H9 (cell line): ENCODE data around the gene OR10A3. TPM values are rescaled to one million over a fixed set of nuclear protein-coding genes. Genes with fewer than 3 reads are reported as not detected.

Experiments used
- DNase-seq: peaks from one replicate; pipeline ENCODE4 v3.0.0-alpha.2; 2017
- H2AFZ ChIP-seq: one replicate; pipeline ENCODE4 v1.6.1; 2013; ENCODE audit warnings: mild to moderate bottlenecking, low read length, control low read depth, moderate library complexity
- H2AK5ac ChIP-seq: 2 replicates; pipeline ENCODE4 v1.6.1; 2013; ENCODE audit warnings: low read length, control low read depth, mixed read lengths; ENCODE audit not compliant: insufficient read length
- H2BK120ac ChIP-seq: one replicate; pipeline ENCODE4 v1.6.1; 2013; ENCODE audit warnings: low read depth, mild to moderate bottlenecking, low read length, control low read depth, inconsistent platforms; ENCODE audit not compliant: poor library complexity, severe bottlenecking
- H2BK12ac ChIP-seq: 2 replicates; pipeline ENCODE4 v1.6.1; 2013; ENCODE audit warnings: low read length, control low read depth, mixed read lengths, low read depth; ENCODE audit not compliant: insufficient read length
- H2BK15ac ChIP-seq: 2 replicates; pipeline ENCODE4 v1.6.1; 2013; ENCODE audit warnings: low read depth, low read length, control low read depth
- H2BK20ac ChIP-seq: one replicate; pipeline ENCODE4 v1.6.1; 2013; ENCODE audit warnings: low read depth, mild to moderate bottlenecking, low read length, control low read depth, inconsistent platforms; ENCODE audit not compliant: poor library complexity, severe bottlenecking
- H2BK5ac ChIP-seq: 2 replicates; pipeline ENCODE4 v1.6.1; 2013; ENCODE audit warnings: low read length, control low read depth, mixed read lengths; ENCODE audit not compliant: insufficient read length
- H3K14ac ChIP-seq: 2 replicates; pipeline ENCODE4 v1.6.1; 2013; ENCODE audit warnings: low read length, control low read depth; ENCODE audit not compliant: insufficient read depth
- H3K18ac ChIP-seq: 2 replicates; pipeline ENCODE4 v1.6.1; 2013; ENCODE audit warnings: low read depth, mild to moderate bottlenecking, mixed read lengths, low read length, control low read depth; ENCODE audit not compliant: insufficient read length
- H3K23ac ChIP-seq: 2 replicates; pipeline ENCODE4 v1.6.1; 2013; ENCODE audit warnings: low read length, control low read depth, mixed read lengths, low read depth; ENCODE audit not compliant: insufficient read length
- H3K23me2 ChIP-seq: 2 replicates; pipeline ENCODE4 v1.6.1; 2013; ENCODE audit warnings: low read depth, mild to moderate bottlenecking, mixed read lengths, low read length, control low read depth; ENCODE audit not compliant: insufficient read length, poor library complexity, severe bottlenecking
- H3K27ac ChIP-seq: 2 replicates; pipeline ENCODE4 v1.5.1; 2013; ENCODE audit warnings: low read length, control low read depth, mixed read lengths, low read depth; ENCODE audit not compliant: insufficient read length
- H3K27me3 ChIP-seq: 2 replicates; pipeline ENCODE4 v1.6.1; 2013; ENCODE audit warnings: low read length, control low read depth, inconsistent platforms; ENCODE audit not compliant: insufficient read depth
- H3K4ac ChIP-seq: 2 replicates; pipeline ENCODE4 v1.6.1; 2013; ENCODE audit warnings: low read depth, mild to moderate bottlenecking, control low read depth, inconsistent platforms, low read length, moderate library complexity
- H3K4me1 ChIP-seq: 2 replicates; pipeline ENCODE4 v1.6.1; 2013; ENCODE audit warnings: low read length, control low read depth, inconsistent platforms; ENCODE audit not compliant: insufficient read depth
- H3K4me2 ChIP-seq: 2 replicates; pipeline ENCODE4 v1.6.1; 2013; ENCODE audit warnings: low read length, control low read depth, mixed read lengths; ENCODE audit not compliant: insufficient read length, insufficient read depth
- H3K56ac ChIP-seq: 2 replicates; pipeline ENCODE4 v1.6.1; 2013; ENCODE audit warnings: low read depth, mild to moderate bottlenecking, mixed read lengths, low read length, control low read depth; ENCODE audit not compliant: insufficient read length
- H3K79me1 ChIP-seq: 2 replicates; pipeline ENCODE4 v1.6.1; 2013; ENCODE audit warnings: low read depth, mild to moderate bottlenecking, moderate library complexity, low read length, control low read depth, inconsistent platforms; ENCODE audit not compliant: insufficient read depth, poor library complexity, severe bottlenecking
- H3K79me2 ChIP-seq: 2 replicates; pipeline ENCODE4 v1.6.1; 2013; ENCODE audit warnings: low read length, control low read depth, inconsistent platforms; ENCODE audit not compliant: insufficient read depth
- H3K9ac ChIP-seq: 2 replicates; pipeline ENCODE4 v1.6.1; 2013; ENCODE audit warnings: low read length, control low read depth, mixed read lengths; ENCODE audit not compliant: insufficient read length; ENCODE audit errors: extremely low read depth
- H3K9me3 ChIP-seq: one replicate; pipeline ENCODE4 v1.6.1; 2013; ENCODE audit warnings: low read depth, low read length, inconsistent platforms; ENCODE audit not compliant: control insufficient read depth
- H3T11ph ChIP-seq: one replicate; pipeline ENCODE4 v1.6.1; 2013; ENCODE audit warnings: mild to moderate bottlenecking, low read length, control low read depth, inconsistent platforms
- H4K20me1 ChIP-seq: one replicate; pipeline ENCODE4 v1.6.1; 2013; ENCODE audit not compliant: control insufficient read depth, insufficient read length, insufficient read depth
- H4K5ac ChIP-seq: 2 replicates; pipeline ENCODE4 v1.6.1; 2013; ENCODE audit warnings: low read depth, mild to moderate bottlenecking, mixed read lengths, low read length, control low read depth; ENCODE audit not compliant: insufficient read length
- H4K8ac ChIP-seq: replicated peaks from 2 replicates; pipeline ENCODE4 v1.6.1; 2013; ENCODE audit warnings: low read length, control low read depth, mixed read lengths, low read depth; ENCODE audit not compliant: insufficient read length
- H4K91ac ChIP-seq: 2 replicates; pipeline ENCODE4 v1.6.1; 2013; ENCODE audit warnings: low read depth, mild to moderate bottlenecking, moderate library complexity, mixed read lengths, low read length, control low read depth; ENCODE audit not compliant: insufficient read length
- H3K27ac Mint-ChIP-seq, 3 experiments: 2 replicates in 2 of 3; 3 replicates in 1 of 3; pipeline ENCODE4 v1.8.0; 2020 to 2021; ENCODE audit warnings: mixed read lengths in 3 of 3, mild to moderate bottlenecking in 1 of 3, moderate library complexity in 1 of 3
- H3K27me3 Mint-ChIP-seq: 2 replicates; pipeline ENCODE4 v1.8.0; 2021; ENCODE audit warnings: low read depth, mild to moderate bottlenecking, moderate library complexity, mixed read lengths
- H3K36me3 Mint-ChIP-seq, 3 experiments: 2 replicates in 2 of 3; 3 replicates in 1 of 3; pipeline ENCODE4 v1.8.0; 2020 to 2021; ENCODE audit warnings: low read depth in 3 of 3, mixed read lengths in 3 of 3; ENCODE audit not compliant: insufficient read depth in 1 of 3
- H3K4me1 Mint-ChIP-seq, 2 experiments: 2 replicates each; pipeline ENCODE4 v1.8.0; 2020; ENCODE audit warnings: mixed read lengths in 2 of 2
- H3K4me3 Mint-ChIP-seq, 2 experiments: 2 replicates in 1 of 2; 3 replicates in 1 of 2; pipeline ENCODE4 v1.8.0; 2020 to 2021; ENCODE audit warnings: mild to moderate bottlenecking in 2 of 2, mixed read lengths in 2 of 2, moderate library complexity in 1 of 2
- H3K9me3 Mint-ChIP-seq, 2 experiments: 2 replicates in 1 of 2; 3 replicates in 1 of 2; pipeline ENCODE4 v1.8.0; 2020; ENCODE audit warnings: mild to moderate bottlenecking in 2 of 2, mixed read lengths in 2 of 2, moderate library complexity in 1 of 2
- WGBS: extraction: QIAGEN DNeasy Blood & Tissue Kit; methylation state at CpG from one replicate; pipeline ENCODE4 v1.1.7; 2013; ENCODE audit warnings: missing lambda C conversion rate, low lambda C conversion rate, mixed read lengths; ENCODE audit not compliant: insufficient read length; ENCODE audit errors: extremely low coverage; 5-methylcytosine and 5-hydroxymethylcytosine counted together
- total RNA-seq: library from RNA; stranded (reverse); gene quantifications from 2 replicates; pipeline ENCODE4 v1.2.1, GENCODE V29; 2021
- TF ChIP-seq, protein P1 (sequence below): fragments of 200-600 bp; sonication (generic); conservative IDR thresholded peaks from 3 replicates; pipeline ENCODE4 v1.8.0; 2021; ENCODE audit warnings: antibody characterized with exemption, mild to moderate bottlenecking

Gene OR10A3
- total RNA-seq, 1 experiment from 2014 or later, result not detected

DNA sequence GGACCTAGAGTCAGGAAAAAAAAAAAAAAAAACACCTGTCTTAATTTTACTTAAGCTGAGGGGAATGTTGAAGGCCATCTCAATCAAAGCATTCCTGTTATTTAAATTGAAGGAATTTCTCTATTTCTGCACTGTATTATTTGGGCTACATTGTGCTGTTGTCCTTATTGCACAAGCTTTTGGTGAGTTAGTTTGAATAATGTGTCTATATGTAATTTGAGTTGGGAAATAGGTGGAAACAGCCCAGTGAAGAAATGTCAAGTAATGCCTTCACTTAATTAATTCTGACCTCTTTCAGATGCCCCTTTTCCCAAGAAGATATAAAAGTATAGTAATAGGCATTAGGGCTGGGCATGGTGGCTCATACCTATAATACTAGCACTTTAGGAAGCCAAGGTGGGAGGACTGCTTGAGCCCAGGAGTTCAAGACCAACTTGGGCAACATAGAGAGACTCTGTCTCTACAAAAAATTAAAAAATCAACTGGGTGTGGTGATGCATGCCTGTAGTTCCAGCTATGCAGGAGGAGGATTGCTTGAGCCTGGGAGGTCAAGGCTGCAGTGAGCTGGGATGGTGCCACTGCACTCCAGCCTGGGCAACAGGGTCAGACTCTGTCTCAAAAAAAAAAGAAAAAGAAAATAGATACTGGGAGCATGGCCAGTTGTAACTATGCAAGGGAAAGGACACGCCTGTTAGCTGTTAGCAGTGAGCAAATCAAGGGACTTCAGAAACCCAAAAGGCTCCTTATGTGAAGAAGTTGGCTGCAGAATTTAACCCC, 45.3 kb downstream of the OR10A3 start:
- no peak overlapping the region for H3K56ac ChIP-seq
- no CpG with 5 or more reads among the region's 1 CpG for WGBS
- no peak overlapping the region for H2BK12ac ChIP-seq
- H4K5ac ChIP-seq, result no peak overlapping the region
- no peak overlapping the region for H3K27ac ChIP-seq
- no peak overlapping the region for H3K14ac ChIP-seq
- H3K9me3 Mint-ChIP-seq, result peaks cover 3 to 5% of the 10 kb centered on the region in 2 experiments; a peak in 4 of 5 replicates
- H2BK15ac ChIP-seq, result no peak overlapping the region
- H3K18ac ChIP-seq, result no peak overlapping the region
- H3K27ac Mint-ChIP-seq, result no peak overlapping the region
- H2BK5ac ChIP-seq, result no peak overlapping the region
- no peaks in the 10 kb centered on the region for H3K79me1 ChIP-seq
- TF ChIP-seq, protein P1, sequence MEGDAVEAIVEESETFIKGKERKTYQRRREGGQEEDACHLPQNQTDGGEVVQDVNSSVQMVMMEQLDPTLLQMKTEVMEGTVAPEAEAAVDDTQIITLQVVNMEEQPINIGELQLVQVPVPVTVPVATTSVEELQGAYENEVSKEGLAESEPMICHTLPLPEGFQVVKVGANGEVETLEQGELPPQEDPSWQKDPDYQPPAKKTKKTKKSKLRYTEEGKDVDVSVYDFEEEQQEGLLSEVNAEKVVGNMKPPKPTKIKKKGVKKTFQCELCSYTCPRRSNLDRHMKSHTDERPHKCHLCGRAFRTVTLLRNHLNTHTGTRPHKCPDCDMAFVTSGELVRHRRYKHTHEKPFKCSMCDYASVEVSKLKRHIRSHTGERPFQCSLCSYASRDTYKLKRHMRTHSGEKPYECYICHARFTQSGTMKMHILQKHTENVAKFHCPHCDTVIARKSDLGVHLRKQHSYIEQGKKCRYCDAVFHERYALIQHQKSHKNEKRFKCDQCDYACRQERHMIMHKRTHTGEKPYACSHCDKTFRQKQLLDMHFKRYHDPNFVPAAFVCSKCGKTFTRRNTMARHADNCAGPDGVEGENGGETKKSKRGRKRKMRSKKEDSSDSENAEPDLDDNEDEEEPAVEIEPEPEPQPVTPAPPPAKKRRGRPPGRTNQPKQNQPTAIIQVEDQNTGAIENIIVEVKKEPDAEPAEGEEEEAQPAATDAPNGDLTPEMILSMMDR, result no peak
- no peak overlapping the region for H4K91ac ChIP-seq
- H2AK5ac ChIP-seq, result no peak overlapping the region
- H3K4me2 ChIP-seq, result no peak overlapping the region
- H4K8ac ChIP-seq, result no peak overlapping the region
- peaks cover 3% of the 10 kb centered on the region; the same call in 1 of the 2 replicates for H3K27me3 Mint-ChIP-seq
- no peaks in the 10 kb centered on the region for H3K23me2 ChIP-seq
- no peak overlapping the region for H3K23ac ChIP-seq
- H3K79me2 ChIP-seq, result no peaks in the 10 kb centered on the region
- H3K4me3 Mint-ChIP-seq, result no peak overlapping the region
- no peaks in the 10 kb centered on the region for H3K9me3 ChIP-seq
- no peak overlapping the region for H2BK120ac ChIP-seq
- no peak overlapping the region for H3K4ac ChIP-seq
- no peaks in the 10 kb centered on the region for H3K27me3 ChIP-seq
- no peak for DNase-seq
- H2BK20ac ChIP-seq, result no peak overlapping the region
- no peaks in the 10 kb centered on the region; the same call in 1 of the 2 replicates for H3K4me1 ChIP-seq
- peaks cover 3% of the 10 kb centered on the region for H4K20me1 ChIP-seq
- peaks cover 6 to 16% of the 10 kb centered on the region in 2 experiments for H3K4me1 Mint-ChIP-seq
- H3T11ph ChIP-seq, result no peak overlapping the region
- no peak overlapping the region for H2AFZ ChIP-seq
- H3K36me3 Mint-ChIP-seq, result peaks cover 0 to 10% (median 0%) of the 10 kb centered on the region in 3 experiments; a peak in 2 of 7 replicates
- H3K9ac ChIP-seq, result no peak overlapping the region
